Activated CD4-positive, CD25-positive, alpha-beta regulatory T cell treated with anti-CD3 and anti-CD28 coated beads, Interleukin-2, amount 50 U/mL, for 16 hours (primary cell): ENCODE data around the gene SHD.
"Not testable (repeated sequence)": the region's sequence is repeated elsewhere in the genome, so short reads cannot be mapped to it uniquely, and the experiment has no call there.

Experiments
- DNase-seq: peaks from one replicate; pipeline ENCODE4 v3.0.0-alpha.2; 2020; ENCODE audit warnings: low read depth, low spot score

The SHD gene

GRCh38 chr19:4267101-4267900 is 11.8 kb upstream of the SHD start:
- DNase-seq: peak; percentile 37

- no peak for DNase-seq
Measured at GRCh38 chr19:4267901-4268815, 10.9 kb upstream of the SHD start.

GRCh38 chr19:4268816-4269430 is 10.1 kb upstream of the SHD start:
- DNase-seq: no peak

DNA sequence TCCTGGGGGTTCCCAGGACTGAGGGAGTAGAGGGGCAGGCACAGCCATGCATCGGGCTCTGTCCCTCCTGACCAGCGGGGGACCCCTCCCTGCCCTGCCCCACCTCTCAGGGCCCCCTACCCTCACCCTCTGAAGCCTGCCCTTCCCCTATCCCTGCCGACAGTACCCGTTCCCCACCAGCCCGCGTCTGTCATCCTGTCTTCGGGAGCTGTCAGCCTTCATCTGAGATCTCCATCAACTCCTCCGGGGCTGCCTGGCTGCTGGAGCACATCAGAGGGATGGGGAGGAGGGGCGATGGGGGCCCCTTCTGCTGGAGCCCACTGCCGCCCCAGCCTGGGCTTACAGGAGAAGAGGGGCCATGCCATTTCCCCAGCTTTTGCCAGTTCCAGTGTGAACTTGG is 6.2 kb upstream of the SHD start:
- DNase-seq: no peak

DNA sequence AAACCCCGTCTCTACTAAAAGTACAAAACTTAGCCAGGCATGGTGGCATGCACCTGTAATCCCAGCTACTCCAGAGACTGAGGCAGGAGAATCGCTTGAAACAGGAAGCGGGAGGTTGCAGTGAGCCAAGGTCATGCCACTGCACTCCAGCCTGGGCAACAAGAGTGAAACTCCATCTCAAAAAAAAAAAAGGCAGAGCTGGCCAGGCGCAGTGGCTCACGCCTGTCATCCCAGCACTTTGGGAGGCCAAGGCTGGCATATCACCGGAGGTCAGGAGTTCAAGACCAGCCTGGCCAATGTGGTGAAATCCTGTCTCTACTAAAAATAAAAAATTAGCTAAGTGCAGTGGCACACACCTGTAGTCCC is 4.8 kb upstream of the SHD start:
- DNase-seq: not testable (repeated sequence)

DNA sequence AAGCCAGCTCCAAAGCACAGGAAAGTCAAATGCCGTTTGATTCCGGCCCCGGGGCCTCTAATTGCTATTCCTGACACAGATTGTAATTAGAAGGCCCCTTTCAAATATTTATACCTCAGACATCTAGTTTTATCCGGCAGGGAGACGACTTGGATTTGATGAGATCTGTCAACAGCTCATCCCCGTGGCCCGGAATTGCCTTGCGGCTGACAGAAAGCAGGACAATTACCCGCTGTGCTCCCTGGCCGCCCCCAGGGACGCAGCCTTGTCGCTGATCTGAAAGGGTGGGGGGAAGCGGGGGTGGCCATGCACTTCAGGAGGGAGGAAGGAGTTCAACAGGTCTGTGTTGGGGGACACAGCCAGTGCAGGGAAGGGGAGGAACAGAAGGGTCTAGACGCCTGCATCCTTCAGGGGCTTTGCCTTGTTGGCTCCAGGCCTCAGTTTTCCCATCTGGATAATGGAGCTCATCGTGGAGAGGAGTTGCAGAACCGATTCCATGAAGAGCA is 1.8 kb upstream of the SHD start:
- DNase-seq: no peak

DNA sequence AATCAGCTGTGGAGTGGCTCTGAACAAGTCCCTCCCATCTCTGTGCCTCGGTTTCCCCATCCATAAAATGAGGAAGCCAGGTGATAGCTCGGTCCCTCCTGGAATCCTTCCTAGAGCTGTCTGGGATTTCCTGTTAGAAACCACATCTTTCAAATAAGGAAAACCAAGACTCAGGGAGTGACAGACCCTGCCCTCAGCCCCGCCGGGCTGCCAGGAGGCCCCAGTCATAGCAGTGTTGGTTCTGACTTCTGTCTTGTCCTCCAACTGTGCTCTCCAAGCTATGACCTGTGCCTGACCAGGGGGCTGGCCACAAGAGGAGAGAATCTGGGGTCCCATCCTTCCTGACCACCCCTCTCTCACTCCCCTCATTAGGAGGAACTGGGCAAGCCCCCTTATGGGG is 1.1 kb upstream of the SHD start:
- DNase-seq: no peak

GRCh38 chr19:4279267-4279529 is 132 bp downstream of the SHD start:
- no peak for DNase-seq

GRCh38 chr19:4279530-4280422 is 710 bp downstream of the SHD start:
- no peak for DNase-seq

- no peak for DNase-seq
Measured at GRCh38 chr19:4284176-4284958, 5.3 kb downstream of the SHD start.

DNA sequence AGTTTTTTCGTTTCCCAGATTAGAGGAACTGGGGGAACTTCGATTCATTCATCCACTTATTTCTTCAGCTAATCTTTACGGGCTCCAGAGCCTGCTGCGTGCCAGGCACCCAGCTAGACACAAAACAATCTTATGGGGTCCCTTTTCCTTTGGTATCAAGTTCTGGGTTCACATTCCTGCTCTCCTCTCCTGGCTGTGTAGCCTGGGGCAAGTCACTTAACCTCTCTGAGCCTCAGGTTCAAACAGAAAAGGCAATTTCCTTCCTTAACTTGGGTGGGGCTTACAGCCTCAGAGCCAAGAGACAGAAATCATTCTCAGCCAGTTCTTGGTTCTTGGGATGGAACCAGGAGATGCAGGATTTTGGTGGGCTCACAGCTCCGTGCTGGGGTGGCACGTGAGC is 5.9 kb downstream of the SHD start:
- no peak for DNase-seq

- DNase-seq: not testable (repeated sequence)
Measured at GRCh38 chr19:4286141-4286540, 7.1 kb downstream of the SHD start.

DNA sequence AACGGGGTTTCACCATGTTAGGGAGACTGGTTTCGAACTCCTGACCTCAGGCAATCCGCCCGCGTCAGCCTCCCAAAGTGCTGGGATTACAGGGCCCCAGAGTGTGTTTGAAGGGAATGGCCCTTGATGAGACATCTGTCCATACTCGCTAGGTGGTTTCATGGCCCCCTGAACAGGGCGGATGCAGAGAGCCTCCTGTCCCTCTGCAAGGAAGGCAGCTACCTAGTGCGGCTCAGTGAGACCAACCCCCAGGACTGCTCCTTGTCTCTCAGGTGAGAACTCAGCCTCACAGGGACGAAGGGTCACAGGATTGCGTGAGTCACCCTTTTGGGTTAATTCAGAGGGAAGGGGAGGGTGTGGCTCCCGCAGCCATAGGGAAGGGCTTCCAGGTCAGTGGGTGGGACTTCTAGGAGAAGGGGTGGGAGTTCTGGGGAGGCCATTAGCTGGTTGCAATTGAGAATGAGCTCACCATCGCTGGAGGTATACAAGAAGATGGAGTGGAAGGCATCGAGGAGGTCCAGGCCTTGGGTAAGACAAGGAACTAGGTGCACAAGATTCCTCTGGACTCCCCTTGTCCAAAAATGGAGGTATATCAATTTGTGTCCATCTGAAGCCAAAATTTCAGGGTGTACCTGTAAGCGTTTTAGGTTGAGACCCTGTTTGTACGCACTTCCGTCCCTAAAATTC is 9.2 kb downstream of the SHD start:
- DNase-seq: no peak

DNA sequence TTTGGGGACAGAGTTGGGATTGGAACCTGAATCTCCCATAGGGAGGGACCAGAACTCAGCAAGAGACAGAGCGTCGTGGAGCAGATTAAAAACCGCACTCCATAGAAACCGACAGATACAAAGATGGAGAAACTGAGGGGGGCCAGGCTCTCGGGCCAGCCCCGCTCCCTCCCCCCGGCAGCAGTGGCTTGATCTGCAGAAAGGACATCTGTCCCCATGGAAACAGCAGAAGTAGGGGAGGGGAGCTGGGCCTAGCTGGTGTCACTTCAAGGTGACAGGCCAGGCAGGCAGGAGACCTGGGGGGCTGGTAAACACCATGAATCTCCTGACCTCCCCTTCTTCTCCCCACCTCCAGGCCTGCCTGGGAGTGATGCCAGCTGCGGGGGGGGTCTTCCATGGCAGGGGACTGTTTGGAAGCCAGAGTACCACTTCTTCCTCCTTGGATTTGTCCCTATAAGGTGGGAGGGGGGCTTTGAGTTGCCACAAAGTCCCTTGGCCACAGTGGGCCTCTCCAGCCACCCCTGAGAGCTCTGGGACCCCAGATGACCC is 12.2 kb downstream of the SHD start:
- no peak for DNase-seq

DNA sequence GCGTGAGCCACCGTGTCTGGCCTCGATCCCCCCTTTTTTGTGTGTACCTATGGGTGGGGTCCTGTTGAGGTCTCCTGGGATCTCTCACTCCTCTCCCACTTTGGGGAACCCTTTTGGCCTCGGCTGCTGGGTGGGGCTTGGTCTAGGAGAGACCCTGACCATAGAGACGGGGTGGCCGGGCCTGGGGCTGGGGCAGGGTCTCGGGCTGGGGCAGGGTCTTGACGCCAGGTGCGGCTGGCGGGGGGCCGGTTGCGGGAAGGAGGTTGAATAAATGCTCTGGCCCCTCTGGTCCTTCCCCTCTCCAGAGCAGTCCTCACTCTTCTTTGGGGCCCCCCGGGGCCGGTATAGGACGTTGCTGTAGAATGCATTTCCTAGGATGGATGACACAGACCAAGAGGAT is 13.4 kb downstream of the SHD start:
- no peak for DNase-seq

DNA sequence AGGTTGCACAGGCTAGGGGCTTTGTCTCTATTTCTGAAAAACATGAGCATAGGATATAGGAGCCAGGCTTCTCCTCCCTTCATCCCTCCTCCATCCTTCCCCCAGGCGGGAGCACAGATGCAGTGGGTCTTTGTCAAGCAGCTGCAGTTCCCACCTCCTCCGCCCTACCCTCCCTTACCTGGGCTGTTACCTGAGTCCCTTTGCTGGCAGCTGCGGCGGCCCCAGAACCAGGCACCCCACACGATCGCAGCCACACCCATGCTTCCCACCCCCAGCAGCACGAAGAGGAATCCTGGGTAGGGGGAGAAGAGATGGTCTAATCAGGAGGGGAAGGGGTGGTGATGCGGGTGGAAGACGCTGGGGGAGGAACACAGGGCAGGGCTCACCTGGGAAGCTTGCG is 15.3 kb downstream of the SHD start:
- no peak for DNase-seq

- DNase-seq: no peak
Measured at GRCh38 chr19:4295972-4296771, 17.1 kb downstream of the SHD start.

DNA sequence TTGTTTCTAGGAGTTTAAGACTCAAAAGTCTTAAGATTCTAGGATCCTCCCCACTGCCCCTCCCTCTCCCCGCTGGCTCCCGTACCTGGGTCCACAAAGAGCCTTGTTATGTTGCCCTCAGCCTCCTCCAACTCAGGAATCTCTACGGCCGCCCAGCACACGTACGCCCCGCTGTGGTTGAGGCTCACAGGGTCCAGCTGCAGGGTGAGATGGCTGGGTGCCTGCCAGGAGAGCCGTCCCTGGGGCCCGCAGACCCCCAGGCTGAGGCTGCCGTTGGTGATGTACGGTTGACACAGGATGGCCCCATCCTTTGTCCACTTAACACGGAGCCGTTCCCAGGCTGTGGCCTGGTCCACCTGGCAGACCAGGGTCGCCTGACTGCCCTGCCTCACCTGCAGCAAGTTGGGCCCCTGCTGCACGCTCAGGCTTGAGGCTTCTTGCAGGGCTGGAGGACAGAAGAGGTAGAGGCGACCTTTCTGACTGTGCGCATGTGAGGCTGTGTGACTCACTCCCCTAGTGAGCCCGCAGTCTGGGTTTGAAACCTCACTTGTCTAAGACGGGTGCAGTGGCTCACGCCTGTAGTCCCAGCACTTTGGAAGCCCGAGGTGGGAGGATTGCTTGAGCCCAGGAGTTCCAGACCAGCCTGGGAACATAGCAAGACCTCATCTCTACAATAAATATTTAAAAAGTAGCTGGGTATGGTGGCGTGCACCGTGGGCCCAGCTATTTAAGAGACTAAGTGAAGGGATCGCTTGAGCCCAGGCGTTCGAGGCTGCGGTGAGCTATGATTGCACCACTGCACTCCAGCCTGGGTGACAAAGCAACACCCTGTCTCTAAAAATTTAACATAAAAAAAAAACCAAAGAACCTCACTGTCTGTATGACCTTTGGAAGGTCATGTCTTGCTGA is 19.1 kb downstream of the SHD start:
- no peak for DNase-seq
